SH-SY5Y (cell line): ENCODE data around the gene NCOA3.

Source experiments
- GATA2 ChIP-seq: IDR thresholded peaks from 2 replicates; pipeline ENCODE4 v1.6.1; 2011; ENCODE audit warnings: mild to moderate bottlenecking, low read depth, low read length
- GATA3 ChIP-seq: IDR thresholded peaks from 2 replicates; pipeline ENCODE4 v1.6.1; 2011; ENCODE audit warnings: low read depth, mild to moderate bottlenecking, low read length, moderate library complexity

Gene NCOA3

DNA sequence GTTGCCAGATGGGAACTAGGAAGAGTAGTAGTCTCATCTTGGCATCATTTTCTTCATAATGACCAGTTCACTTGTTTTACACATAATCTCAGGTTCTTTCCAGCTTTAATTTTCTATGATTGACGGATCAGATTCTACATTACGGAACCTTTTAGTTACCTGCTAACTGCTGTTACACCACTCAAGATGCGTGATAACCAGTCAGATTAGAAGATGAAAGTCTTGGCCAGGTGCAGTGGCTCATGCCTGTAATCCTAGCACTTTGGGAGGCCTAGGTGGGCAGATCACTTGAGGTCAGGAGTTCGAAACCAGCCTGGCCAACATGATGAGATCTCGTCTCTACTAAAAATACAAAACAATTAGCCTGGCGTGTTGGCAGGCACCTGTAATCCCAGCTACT lies 92.5 kb downstream of the NCOA3 start:
- no peak for TF ChIP-seq GATA2
- no peak for TF ChIP-seq GATA3

- no peak for TF ChIP-seq GATA2
- no peak for TF ChIP-seq GATA3
These were observed 94.4 kb downstream of the NCOA3 start for GRCh38 chr20:47596003-47596571.

DNA sequence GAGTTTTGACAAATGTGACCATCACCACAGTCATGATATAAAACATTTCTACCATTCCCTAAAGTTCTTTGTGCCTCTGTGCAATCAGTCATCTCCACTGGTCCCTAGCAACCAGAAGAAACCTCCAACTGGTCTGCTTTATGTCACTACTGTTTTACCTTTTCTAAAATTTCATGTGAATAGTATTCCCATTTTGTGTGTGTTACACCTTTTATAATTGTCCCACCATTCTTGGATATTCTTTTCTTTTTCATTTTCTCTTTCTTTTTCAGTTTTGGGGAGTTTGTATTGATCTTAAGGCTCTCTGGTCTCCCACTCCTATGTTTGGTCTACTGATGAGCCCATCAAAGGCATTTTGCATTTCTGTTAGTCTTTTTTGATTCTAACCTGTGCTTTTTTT lies 95.4 kb downstream of the NCOA3 start:
- no peak for TF ChIP-seq GATA3
- no peak for TF ChIP-seq GATA2

DNA sequence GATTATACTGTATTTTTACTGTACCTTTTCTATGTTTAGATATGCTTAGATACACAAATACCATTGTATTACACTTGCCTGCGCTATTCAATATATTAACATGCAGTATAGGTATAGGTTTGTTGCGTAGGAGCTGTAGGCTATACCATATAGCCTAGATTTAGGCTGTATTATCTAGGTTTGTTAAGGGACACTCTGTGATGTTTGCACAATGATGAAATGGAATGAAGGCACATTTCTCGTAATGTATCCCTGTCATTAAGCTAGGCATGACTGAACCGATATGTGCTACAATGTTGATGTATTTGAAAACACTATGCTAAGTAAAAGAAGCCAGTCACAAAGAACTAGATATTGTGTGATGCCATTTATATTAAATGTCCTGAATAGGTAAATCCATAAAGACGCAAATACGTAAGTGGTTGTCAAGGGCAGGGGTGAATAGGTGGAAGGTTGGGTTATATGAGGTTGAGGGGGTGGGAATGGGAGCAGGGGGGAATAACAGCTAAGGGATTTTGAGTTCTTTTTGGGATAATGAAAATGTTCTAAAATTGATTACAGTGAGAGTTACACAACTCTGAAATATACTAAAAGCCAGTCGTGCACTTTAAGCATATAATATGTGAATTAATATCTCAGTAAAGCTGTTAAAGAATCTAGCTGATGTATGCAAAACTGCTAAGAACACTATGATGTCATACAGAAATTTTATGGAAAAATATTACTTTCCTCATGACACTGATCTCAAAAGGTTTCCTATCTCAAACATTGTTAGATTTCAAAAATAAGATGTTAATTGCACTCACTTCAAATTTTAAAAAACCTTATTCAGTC lies 97.4 kb downstream of the NCOA3 start:
- no peak for TF ChIP-seq GATA2
- no peak for TF ChIP-seq GATA3

DNA sequence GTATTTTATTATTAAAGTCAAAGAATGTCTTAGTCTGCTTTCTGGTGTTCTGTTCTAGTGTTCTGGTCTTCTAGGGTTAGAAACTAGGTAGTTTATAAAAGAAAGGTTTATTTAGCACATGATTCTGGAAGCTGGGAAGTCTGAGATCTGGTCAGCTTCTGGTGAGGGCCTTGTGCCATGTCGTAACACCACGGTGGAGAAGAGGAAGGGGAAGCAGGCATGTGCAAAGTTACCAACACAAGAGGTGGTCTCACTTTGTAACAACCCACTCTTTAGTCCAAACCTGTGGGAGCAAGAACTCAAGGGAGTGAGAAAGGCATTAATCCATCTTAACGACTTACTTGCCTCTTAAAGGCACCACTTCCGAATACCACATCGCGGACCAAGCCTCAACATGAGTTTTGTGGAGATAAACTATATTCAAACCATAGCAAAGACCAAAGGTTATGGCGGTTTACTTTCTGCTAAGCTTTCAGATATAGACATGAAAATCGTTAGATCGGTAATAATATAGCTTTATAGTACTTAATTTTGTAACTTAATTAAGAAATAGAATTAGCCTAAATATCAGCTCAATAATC lies 99.4 kb downstream of the NCOA3 start:
- no peak for TF ChIP-seq GATA2
- no peak for TF ChIP-seq GATA3

- TF ChIP-seq GATA3 = no peak
- no peak for TF ChIP-seq GATA2
These were observed 101.6 kb downstream of the NCOA3 start for GRCh38 chr20:47603260-47603659.

DNA sequence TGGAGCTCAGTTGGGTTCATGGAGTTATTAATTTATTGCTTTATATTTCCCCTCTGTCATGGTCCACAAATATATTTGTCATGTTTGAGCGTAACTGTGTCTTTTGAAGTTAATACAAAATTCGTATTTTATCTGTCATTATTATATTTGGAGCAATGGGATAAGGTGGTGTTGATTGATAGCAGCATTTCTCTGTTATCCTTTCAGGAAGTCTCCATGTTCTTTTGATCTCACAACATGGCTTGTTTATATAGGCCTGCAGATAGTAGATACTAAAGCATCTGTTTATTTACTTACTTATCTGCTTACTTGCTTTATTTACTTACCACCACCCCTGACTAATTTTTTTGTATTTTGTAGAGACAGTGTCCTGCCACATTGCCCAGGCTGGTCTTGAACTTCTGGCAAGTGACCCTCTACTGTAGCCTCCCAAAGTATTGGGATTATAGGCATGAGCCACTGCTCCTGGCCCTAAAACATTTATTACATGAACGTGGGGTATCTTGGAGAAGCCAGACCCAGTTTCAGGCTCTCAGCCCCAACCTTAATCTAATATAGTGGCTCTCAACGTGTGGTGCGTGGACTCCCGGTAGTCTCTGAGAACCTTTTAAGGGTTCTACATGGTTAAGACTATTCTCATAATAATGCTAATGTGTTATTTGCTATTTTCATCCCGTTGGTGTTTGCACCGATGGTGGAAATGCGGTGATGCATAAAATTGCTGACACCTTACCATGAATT lies 104.2 kb downstream of the NCOA3 start:
- TF ChIP-seq GATA3 (no peak), GATA2 (no peak)

DNA sequence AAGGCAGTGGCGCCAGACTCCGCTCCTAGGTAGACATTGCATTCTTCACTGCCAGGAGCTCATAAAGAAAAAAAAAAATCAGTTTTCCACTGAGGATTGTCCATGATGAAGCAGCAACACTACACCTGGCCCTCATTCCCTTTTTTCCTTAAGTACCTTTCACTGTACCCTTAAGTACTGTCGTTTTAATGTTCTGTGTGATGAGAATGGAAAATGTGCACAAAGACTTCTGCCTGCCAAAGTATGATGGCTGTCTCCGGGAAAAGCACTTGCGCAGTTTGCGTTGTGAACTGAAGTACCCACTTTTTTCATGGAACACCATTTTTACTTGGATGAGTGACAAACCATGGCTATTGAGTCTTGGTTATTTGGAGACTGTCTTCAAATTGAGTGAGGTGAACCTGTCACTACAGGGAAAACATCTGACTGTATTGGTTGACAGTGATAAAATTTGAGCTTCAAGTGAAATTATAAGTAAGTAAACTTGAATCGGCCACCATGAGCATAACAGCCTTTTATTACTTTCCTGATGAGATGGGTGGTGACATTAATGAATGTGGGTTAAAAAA lies 104.8 kb downstream of the NCOA3 start:
- TF ChIP-seq GATA2 (no peak), GATA3 (no peak)

DNA sequence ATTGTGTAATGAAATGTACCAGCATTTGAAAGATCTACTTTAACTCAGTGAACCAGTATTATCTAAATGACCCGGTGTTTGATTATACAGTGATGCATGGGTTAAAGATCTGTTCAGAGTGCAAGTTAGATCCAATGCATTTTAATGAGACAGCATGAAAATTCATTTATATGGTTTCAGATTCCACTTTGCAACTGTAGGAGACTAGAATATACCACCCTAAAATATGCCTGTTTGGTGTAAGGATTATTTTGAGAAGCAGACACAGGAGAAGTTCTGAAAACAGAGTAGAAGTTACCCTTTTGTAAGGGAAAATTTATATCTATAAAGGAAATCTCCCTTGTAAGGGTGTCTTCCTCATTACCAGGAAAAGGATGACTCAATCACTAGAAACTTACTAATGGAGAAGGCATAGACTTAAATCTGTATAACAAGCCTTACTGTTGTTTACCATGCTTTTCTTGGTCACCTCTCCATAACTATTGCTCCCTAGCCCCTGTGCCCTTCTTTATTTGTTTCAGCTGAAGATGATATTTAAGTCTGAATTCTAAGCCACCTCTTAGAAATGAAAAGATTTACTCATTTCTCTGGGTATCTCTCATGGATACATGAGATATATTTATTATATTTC lies 105.4 kb downstream of the NCOA3 start:
- TF ChIP-seq GATA2 (no peak), GATA3 (no peak)

- TF ChIP-seq GATA3 (no peak), GATA2 (no peak)
These were observed 107.3 kb downstream of the NCOA3 start for GRCh38 chr20:47609001-47609400.

- TF ChIP-seq GATA2 (no peak), GATA3 (no peak)
These were observed 108.7 kb downstream of the NCOA3 start for GRCh38 chr20:47610247-47610944.

GRCh38 chr20:47610945-47611250 lies 109.2 kb downstream of the NCOA3 start:
- TF ChIP-seq GATA3 = no peak
- no peak for TF ChIP-seq GATA2

GRCh38 chr20:47611785-47612184 lies 110.1 kb downstream of the NCOA3 start:
- TF ChIP-seq GATA2 (no peak), GATA3 (no peak)

DNA sequence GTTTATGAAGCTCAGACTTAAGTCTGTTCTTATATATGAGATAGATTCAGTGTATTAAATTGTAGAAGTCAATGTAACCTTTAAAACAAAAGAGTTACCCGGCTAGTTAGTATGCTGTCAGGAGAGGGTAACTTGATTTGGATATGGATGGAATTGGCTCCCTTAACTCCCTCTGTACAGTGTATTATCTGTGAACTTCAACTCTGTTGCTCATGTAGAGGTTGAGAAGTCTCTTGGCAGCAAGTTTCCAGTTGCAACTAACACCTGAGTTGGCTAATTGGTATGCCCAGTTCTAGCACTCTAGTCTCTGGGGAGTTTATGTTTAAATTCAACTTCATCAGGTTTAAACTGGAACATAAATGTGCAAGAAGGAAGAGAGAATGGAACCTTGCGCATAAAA lies 111.0 kb downstream of the NCOA3 start:
- no peak for TF ChIP-seq GATA3
- no peak for TF ChIP-seq GATA2
